SKM-1 (cell line): ENCODE data around the gene ISG20L2.

ENCODE experiments used
- DNase-seq: peaks from one replicate; lab custom pipeline; 2025; ENCODE audit not compliant: unreplicated experiment; lab: John Stamatoyannopoulos, UW

Gene ISG20L2

GRCh38 chr1:156754219-156754618 is 25.7 kb upstream of the ISG20L2 start:
- no peak for DNase-seq

GRCh38 chr1:156752843-156753482 is 24.4 kb upstream of the ISG20L2 start:
- DNase-seq = no peak

DNA sequence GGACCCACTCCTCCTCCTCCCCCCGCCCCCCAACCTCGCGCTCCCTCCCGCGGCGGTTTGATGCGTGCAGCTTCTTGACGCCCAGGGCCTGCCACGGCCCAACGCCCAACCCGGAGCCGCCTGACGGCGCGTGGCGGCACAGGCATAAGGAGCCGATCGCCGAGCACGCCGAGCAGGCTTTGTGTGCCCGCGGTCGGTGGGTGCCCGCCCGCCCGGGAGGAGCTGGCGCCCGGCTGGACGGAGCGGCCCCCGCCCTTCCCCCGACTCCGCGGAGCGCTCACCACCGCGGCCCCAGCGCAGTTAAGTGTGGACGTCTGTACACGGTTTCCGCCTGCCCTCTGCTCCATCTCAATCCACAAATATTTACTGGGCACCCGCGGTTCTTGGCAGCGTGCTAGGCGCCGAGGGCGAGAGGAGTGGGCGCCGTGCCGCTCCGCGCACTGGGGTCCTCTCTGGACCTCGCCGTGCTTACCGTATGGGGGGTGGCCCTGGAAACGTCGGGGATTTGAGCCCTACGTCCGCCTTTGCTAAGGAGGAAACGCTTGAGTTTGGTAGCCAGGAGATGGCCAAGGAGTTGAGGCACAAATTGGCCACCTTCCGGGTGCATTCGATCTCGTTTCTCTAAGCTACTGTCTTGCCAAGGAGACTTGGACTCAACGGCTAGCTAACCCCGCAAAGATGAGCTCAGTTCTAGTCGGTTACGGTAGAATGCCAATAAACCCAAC is 23.4 kb upstream of the ISG20L2 start:
- peak; percentile 98 for DNase-seq

- DNase-seq = no peak
Observed at GRCh38 chr1:156751451-156751756, 22.8 kb upstream of the ISG20L2 start, which contains the start of gene HDGF. TSS of gene HDGF (minus strand) at chr1:156751675. CDS start at chr1:156751429, 246 bp downstream.

DNA sequence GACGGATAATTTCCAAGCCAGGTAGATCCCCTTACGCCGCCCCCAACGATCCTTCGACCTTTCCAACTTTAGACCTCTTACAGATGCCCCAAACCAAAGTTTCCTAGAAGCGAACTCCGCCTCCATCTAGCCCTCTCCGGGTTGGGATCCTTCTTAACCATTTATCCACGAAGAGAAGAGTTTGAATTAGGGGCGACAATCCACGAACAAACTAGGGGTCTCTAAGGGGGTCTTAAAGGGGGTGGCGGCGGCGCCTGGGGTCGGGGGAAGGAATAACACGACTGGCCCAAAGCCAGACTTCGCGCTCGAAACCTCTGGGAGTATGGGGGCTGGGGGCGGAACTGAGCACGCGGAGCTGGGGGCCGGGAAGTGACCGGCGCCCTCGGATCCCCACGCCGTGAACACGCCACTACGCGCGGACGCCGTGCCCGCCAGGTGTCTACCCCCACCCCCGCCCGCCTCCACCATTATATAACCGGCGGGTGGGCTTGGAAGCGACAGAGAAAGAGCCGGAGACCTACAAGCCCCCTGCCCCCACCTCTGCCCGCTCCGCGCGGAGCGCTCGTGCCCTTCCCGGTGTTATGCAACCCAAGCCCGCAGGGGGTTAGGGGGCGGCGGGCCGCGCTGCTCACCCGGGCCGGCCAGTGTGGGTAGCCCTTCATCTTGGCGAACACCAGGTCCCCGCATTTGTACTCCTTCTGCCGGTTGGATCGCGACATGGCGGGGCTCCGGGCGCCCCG is 22.3 kb upstream of the ISG20L2 start:
- no peak for DNase-seq

GRCh38 chr1:156750191-156750672 is 21.7 kb upstream of the ISG20L2 start:
- no peak for DNase-seq

DNA sequence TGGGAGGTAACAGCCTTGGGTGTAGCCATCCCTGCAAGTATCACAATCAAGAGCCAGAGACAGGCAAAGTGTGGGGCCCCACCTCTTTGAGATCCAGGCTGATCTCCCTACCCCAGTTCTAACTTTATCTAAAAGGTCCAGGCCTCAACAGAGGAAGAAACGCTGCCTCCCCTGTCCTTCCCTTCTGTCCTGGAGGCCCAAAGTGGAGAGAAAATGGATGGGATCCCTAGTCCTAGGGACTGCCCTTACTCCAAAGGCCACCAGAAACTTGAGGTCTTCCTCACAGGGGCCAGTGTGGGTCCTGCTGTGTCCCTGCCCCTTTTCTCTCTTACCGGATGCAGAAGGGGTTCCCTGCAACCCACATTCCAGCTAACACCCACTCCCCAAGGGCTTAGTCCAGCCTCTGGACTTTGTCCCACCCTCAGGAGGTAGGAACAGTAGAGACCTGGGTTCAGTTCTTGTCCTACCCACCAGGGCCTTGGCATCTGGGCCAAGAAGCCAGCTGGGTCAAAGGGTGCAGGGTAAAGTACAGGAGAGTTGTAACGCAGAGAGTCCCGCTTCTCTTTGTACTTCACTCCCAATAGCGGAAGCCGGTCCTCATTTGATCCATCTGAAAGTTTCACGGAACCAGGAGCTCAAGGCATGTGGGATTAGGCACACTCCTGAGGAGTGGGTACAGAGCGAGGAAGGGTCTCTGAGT is 21.0 kb upstream of the ISG20L2 start:
- no peak for DNase-seq

GRCh38 chr1:156748670-156749418 is 20.3 kb upstream of the ISG20L2 start:
- DNase-seq = peak; percentile 81

- DNase-seq = no peak
Observed at GRCh38 chr1:156747742-156748669, 19.4 kb upstream of the ISG20L2 start.

DNA sequence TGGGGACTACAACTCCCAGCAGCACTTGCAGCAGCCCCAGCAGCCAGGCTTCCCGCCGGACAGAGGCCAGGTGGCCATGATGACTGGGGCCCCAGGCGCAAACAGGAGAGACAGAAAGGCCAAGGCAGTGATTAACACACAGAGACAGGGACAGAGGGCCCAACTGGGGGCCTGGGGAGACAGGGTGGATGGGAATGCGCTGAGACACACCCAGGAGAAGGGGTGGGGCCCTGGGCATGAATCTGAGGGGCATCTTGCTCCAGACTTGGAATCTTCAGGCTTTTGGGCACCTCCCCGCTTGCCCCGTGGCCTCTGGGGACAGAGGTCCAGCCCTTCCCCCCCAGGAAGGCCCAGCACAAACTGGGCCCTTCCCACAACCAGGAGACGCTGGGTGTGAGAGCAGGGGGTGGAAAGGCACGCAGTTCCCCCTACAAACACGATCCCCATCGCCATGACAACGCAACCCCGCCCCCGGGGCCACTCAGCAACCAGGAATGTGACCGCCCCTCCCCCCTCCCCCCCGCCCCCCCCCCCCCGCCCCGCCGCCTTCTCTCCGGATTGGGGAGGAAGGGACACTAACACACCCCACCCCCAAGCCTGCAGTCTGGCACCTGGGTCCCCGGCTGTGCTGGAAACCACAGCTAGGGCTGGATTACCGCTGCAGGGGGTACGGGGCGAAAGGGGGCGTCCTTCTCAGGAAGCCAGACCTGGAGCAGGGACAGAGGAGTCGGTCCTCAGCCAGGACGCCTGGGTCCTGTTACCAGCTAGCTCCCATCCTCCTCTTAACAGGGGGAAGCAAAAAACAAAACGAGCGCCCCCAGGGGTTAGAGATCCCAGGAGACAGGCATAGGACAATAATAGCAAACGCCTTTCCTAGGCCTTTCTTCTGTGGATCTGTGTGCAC is 18.4 kb upstream of the ISG20L2 start:
- no peak for DNase-seq

DNA sequence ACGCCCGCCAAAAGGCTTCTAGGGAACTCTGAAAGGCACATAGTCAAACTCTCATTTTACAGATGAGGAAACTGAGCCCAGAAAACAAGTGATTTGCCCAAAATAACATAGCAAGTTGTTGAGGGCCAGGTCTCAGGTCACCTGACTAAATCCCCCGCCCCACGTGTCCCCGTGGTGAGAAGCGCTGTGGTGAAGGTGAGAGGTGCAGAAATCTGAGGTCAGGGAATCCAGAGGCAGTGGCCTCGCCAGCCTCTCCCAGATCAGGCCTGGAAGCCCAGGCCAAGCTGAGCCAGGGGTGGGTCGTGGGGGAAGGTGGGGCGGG is 17.8 kb upstream of the ISG20L2 start:
- DNase-seq = no peak

DNA sequence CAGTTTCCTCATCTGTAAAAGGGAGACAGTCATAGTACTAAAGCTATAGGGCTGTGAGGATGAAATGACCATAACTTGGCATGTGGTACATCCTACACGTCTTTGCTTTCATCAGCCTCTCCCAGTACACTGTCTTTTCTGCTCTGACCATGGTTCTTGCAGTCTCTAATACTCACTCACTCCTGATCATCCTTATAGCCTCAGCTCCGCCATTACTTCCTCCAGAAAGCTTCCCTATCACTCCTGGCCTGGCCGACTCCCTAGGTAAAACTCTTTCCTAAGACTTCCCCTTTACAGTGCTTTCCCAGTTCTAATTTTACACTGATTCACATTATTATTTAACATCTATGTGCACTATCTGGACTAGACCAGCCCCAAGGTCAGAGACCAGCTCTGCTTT is 17.3 kb upstream of the ISG20L2 start:
- no peak for DNase-seq

DNA sequence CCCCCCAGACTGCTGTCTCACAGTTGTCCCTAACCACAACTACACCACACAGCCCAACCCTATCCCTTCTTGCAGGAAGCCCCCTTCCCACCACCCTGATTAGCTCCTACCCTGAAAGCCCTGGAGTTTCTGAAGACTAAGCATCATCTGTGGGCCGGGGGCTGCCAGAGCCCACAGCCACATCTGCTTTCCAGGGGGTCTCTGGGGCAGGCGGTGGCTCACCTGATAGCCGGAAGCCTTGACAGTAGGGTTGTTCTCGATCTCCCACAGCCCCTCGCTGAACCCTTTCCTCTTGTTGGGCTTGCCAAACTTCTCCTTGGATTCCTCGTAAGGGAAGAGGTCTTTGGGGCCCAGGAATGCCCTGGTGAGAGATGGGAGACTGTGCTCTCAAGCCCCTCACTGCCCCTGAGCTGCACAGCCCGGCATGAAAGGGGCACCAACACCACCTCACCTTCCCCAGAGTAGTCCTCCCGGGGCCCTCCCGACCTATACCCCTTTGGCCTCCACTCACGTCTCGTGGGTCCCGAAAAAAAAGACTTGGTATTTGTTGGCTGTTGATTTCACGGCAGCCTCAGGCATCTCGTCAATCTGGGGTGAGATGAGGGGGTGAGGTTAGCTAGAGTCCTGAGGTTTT is 16.3 kb upstream of the ISG20L2 start:
- no peak for DNase-seq

GRCh38 chr1:156744344-156744743 is 15.8 kb upstream of the ISG20L2 start:
- DNase-seq = no peak

- DNase-seq = no peak
Observed at GRCh38 chr1:156743367-156744302, 15.1 kb upstream of the ISG20L2 start.

DNA sequence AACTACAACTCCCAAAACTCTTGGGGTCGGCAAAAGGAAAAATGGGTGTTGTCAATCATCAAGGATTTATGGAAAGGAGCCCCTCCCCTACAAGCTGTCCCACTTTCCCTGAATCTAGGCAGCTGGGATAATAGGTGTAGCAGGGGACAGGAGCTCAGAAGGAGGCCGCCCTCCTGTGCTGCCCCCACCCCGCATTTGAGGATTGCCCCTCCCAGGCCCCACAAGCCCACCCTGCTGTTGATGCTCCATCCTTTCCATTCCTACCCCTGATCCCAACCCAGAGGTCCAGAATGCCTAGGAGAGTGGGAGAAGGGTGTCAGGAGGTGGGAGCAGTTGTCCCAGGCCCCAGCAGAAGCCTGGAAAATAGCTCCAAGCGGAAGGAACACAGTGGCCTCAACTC is 14.2 kb upstream of the ISG20L2 start:
- DNase-seq = no peak

GRCh38 chr1:156742017-156742416 is 13.5 kb upstream of the ISG20L2 start:
- no peak for DNase-seq
